Loucy (cell line): Measurements from ENCODE around the gene BMP8B.

Experiments used
- EZH2phosphoT487 ChIP-seq: fragments of 200-600 bp; IDR thresholded peaks from 2 replicates; pipeline ENCODE4 v1.6.1; 2018; ENCODE audit warnings: antibody characterized with exemption, mild to moderate bottlenecking, moderate library complexity, borderline replicate concordance
- TF ChIP-seq, protein P1 (sequence below): fragments of 200-600 bp; sonication (generic); conservative IDR thresholded peaks from 2 replicates; pipeline ENCODE4 v1.5.1; 2014; ENCODE audit warnings: mild to moderate bottlenecking, antibody characterized with exemption, low read length

DNA sequence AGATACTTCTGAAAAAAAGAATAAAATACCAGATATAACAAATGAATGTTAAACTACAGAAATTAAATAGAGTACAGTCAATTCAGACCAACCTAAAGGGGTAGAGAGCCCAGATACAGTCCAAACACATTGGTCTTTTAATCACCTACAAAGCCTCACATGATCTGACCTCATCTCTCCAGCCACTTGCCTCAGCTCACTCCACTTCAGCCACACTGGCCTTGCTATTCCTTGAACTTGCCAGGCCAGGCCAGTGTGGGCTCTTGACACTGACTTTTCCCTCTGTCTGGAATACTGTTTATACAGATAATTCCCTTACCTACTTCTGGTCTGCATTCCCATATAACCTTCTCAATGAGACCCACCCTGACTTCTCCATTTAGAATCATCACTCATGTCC is 67.0 kb downstream of the BMP8B start:
- TF ChIP-seq, protein P1, sequence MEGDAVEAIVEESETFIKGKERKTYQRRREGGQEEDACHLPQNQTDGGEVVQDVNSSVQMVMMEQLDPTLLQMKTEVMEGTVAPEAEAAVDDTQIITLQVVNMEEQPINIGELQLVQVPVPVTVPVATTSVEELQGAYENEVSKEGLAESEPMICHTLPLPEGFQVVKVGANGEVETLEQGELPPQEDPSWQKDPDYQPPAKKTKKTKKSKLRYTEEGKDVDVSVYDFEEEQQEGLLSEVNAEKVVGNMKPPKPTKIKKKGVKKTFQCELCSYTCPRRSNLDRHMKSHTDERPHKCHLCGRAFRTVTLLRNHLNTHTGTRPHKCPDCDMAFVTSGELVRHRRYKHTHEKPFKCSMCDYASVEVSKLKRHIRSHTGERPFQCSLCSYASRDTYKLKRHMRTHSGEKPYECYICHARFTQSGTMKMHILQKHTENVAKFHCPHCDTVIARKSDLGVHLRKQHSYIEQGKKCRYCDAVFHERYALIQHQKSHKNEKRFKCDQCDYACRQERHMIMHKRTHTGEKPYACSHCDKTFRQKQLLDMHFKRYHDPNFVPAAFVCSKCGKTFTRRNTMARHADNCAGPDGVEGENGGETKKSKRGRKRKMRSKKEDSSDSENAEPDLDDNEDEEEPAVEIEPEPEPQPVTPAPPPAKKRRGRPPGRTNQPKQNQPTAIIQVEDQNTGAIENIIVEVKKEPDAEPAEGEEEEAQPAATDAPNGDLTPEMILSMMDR = no peak
- TF ChIP-seq EZH2phosphoT487 = no peak
